GM18520 (cell line): ENCODE measurements around the gene FHIT.

Experiments used
- ATAC-seq: cut with Tn5 transposase; IDR thresholded peaks from one replicate; pipeline ENCODE4 v1.9.1; 2021; ENCODE audit not compliant: unreplicated experiment

Gene FHIT

GRCh38 chr3:59877263-59878037 is 1373.8 kb downstream of the FHIT start:
- no peak for ATAC-seq

DNA sequence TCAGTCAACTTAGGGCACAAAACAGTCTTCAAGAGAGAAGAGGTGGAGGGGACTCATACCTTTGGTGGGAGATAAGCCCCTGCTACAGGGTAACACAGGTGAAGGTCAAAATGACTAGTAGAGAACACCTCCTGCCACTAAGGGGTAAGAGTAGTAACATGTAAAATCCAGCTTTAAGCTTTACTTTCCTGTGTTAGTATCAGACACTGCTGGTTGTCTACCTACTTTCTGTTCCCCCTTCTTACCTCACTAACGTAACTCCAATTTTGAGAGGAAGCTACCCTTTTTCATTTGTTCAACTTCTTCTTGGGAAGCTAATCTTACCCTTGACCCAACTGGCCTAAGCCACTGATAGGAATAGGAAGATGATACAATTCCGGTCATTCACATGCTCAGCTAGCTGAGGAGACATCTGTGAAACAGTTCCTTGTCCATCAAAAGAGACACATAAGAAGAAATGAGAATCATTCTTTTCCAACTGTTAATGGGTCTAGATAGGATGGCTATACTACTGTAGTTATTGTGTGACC is 1374.7 kb downstream of the FHIT start:
- no peak for ATAC-seq

DNA sequence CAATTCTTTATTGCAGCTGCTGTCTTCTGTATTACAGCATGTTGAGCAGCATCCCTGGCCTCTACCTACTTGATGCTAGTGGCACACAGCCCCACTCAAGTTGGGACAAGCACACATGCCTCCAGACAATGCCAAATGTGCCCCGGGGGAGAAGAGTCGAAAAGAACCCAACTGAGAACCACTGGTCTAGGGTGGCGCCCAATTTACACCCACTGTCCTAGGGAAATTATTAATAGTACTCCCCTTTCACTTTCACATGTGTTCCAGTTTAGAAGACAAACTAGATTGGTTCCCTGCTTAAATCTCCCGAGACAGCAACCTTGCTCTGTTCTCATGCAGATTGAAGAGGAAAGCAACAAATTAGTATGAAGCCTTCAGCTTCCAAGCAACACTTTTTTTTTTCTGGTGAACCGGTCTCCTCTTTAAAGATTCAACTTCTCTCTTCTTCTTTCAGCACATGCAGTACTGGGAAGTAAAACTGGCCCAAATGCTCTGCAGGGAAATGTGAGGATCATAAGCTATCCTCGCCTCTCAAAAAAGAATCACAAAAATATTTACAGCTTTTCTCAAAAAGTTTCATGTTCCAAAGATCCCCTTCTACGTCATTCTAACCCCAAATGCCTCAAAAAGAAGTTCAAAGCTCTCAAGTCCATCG is 1377.5 kb downstream of the FHIT start:
- no peak for ATAC-seq

DNA sequence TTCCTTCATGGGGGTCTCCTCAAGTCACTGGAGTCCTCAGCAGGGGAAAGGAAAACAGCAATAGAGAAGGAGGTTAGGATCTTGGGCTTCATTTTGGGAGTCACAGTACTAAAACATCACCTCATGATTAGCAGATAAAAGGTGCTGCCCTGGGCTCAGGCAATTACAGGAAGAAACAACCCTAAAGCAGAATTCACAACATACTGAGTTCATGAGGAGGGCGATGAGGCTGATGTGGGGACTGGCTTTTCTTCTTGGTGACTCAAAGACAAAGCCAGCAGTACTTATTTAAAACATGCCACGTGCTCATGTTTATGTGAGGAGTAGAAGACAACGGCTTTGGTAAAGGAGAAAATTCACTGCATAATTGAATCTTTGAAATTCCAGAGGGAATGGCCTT is 1379.1 kb downstream of the FHIT start:
- ATAC-seq: no peak

DNA sequence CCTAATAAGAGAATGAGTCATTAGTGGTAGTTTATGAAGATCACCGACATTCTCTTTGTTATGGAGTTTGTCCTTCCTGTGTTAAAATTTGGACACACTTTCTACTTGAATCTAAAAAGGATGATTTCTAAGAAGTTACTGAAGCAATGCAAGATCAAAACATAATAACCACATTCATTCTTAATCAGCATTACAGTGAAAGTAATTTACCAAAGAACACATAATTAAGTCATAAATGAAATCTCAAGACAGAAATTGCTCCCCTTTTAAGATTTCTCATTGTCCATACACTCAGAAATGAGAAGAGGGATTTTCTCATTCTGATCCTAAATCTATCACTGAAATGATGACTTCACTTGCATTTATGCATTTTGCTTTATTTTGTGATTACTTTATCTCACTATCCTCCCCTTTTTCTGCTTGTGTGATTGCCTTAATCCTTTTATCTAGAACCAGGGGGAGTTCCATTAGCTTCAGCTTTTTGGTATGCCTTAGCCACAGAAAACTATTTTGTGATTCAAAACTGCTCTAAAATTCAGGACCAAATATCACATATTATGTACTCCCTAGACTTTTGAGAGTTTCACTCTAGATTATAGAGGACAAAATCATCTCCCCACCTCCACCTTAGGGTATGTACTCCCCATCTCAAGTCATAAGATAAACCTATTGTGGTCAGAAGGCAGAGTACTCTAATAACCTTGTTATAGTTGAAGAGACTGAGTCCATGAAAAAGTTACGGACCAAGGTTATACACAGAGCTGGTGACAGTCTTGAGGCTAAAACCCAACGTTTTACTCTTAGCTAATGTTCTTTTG is 1383.9 kb downstream of the FHIT start:
- ATAC-seq: no peak

- no peak for ATAC-seq
Observed at GRCh38 chr3:59866076-59866475, 1385.2 kb downstream of the FHIT start.

DNA sequence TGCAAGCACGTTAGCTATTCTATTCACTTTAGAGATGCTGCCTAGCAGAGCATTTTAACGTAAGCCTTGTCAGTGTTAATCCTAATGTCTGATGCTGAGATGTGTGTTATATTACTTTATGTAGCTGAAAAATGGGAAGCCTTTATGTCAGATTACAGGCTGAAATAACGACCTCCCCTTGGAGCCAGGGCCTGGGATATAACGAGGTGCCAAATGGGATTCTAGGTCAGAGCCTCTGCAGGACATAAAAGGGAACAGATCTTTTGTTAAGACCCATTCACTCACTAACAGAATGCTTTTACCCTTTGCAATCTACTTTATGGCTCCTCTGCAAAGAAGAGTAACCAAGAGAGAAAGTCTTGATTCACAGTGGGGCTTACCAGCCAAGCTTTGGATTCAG is 1385.9 kb downstream of the FHIT start:
- ATAC-seq: no peak

DNA sequence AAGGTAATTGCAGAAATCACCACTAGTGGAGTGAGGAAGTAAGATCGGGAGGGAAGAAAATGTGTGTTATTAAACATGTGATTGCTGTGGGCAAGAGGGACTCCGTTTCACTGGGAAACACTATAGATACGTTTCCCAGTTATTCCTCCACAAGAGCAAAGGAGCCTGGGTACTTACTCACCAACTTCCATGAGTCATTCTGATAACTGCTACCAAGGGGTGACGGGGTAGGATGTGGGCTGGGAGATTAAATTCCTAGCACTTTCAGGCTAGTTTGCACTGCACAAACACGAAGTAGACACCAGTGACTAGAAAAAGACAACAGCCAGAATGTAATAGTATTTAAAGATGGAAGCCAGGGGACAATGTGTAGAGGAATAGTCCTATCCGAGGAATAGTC is 1388.6 kb downstream of the FHIT start:
- ATAC-seq: no peak

- peak; percentile 75 for ATAC-seq
Observed at GRCh38 chr3:59857589-59858346, 1393.5 kb downstream of the FHIT start.

- no peak for ATAC-seq
Observed at GRCh38 chr3:59856934-59857460, 1394.3 kb downstream of the FHIT start.

DNA sequence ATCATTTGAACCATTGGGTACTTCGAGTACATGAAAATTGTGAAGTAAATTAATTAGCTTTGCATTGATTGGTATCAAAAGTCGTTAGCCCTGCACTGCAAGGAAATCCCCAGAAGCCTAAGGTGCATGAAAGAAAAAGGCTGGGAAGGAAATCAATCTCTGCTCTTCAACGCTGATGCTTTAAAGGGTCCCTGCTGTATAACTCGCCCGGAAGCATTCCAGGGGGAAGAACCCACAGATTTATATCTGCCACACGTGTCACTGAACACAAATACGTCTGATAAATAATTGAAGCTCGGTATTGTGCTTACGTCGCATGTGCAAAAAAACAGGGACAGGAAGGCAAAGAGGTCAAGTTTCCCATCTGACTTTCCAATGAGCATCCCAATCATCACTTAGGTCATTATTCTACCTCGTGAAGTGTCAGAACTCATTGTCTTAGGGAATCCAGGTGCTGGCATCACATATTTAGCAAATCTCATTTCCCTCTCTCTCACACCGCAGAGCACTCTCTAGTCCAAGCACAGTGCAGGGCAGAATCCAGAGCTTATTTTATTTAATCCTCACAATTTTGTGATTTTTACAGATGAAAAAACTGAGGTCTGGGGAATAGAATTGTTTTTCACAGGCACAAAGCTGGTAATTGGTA is 1397.1 kb downstream of the FHIT start:
- ATAC-seq: no peak

GRCh38 chr3:59850417-59850816 is 1400.8 kb downstream of the FHIT start:
- ATAC-seq: no peak

GRCh38 chr3:59845386-59845785 is 1405.9 kb downstream of the FHIT start:
- no peak for ATAC-seq

GRCh38 chr3:59843821-59844220 is 1407.4 kb downstream of the FHIT start:
- ATAC-seq: no peak

DNA sequence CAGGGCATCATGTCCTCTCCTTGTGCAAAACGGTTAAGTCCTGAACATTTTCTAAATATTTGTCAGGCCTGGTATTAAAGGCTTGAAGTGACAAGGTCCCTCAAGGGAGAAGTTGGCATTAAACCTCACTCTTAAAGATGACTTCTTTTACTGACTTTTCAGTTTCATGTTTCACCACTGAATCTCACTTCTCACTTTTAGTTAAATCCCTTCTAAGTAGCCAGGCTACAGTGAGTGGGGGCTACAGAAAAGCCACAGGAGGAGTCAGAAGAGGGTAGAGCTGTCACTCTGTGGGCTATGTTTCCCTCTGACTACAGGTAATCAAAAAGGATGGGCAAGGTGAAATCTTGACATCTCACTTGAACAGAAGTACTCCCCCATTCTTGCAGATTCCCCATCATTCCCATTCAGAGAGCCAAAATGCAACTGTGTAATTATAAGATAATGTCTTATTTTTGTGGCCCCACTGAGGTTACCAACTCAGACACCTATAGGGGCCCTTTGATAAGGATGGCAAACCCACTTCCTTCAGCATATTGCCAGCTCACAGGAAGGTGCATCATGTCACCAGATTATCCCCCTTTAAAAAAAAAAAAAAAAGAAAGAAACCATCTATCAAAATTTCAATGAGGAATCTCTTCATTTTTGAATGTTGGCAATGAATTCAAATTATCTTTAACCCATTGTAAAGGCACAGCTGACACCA is 1411.3 kb downstream of the FHIT start:
- ATAC-seq: peak; percentile 96

GRCh38 chr3:59839283-59839682 is 1412.0 kb downstream of the FHIT start:
- ATAC-seq: no peak

- no peak for ATAC-seq
Observed at GRCh38 chr3:59836531-59836930, 1414.7 kb downstream of the FHIT start.

DNA sequence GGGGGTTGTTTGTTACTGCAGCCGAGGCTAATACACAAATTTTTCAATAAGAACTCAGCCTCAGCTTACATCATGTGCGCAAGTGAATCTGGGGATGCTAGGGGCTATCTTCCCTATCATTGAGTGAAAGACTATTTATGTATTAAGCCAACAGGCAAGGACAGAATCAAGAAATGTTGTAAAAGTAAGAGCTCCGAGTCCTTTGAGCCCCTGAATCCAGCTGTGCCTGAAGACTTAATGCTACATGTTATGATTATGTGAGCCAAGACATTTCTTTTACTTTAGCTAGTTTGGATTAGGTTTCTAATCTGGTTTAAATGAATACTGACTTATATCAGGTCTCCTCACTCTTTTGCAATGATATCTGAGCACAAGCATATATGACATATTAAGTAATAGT is 1418.5 kb downstream of the FHIT start:
- no peak for ATAC-seq

DNA sequence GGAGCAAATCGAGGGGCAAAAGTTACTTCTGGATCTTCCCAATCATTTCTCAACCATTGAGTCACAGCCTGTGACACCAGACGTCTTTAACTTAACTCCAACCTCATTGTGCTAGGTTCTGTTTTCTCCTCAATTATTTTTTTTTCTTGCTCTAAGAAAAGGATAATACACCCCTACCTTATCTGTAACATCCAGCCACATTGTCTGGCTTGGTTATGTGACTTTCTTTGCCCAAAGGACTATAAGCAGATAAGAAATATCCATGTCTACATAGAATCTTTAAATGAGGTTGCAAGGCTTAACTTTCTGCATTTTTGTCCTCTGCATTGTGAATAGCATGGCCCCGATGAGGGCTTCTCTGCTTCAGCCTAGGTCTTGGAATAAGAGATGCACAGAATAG is 1419.0 kb downstream of the FHIT start:
- no peak for ATAC-seq

DNA sequence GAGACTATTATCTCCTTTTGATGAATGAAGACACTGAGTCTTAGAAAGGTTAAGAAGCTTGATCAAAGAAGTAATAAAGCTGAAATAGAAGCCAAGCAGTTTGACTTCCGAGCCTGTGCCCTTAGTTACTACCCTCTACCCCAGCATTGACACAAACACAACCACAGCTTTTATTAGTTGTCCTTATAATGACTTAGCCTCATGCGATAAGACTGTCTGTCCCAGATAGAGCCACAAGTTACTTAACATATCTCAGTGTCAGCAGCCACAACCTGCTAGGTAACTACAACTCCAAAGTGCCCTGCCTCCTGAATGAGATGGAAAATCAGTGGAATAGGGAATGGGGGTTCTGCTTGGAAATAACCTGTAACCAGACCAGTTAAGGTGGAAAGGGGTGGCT is 1419.9 kb downstream of the FHIT start:
- ATAC-seq: no peak
